Mucosa of stomach (tissue), 1 donor: Measurements from ENCODE around the gene IL32.
"Not testable (repeated sequence)": the region's sequence is repeated elsewhere in the genome, so short reads cannot be mapped to it uniquely, and the experiment has no call there.

Experiments used
- H3K27me3 ChIP-seq: one replicate; pipeline ENCODE4 v1.7.0; 2013; ENCODE audit warnings: mild to moderate bottlenecking, low read length; ENCODE audit not compliant: control insufficient read depth, insufficient read depth
- H3K36me3 ChIP-seq: one replicate; pipeline ENCODE4 v1.7.0; 2013; ENCODE audit warnings: low read length; ENCODE audit not compliant: control insufficient read depth, insufficient read depth
- H3K4me1 ChIP-seq: one replicate; pipeline ENCODE4 v1.7.0; 2013; ENCODE audit warnings: mild to moderate bottlenecking, low read length; ENCODE audit not compliant: control insufficient read depth, insufficient read depth
- H3K4me3 ChIP-seq: one replicate; pipeline ENCODE4 v1.7.0; 2013; ENCODE audit warnings: low read length
- H3K9ac ChIP-seq: one replicate; pipeline ENCODE4 v1.7.0; 2013; ENCODE audit warnings: mild to moderate bottlenecking, low read length, moderate library complexity
- H3K9me3 ChIP-seq: one replicate; pipeline ENCODE4 v1.7.0; 2013; ENCODE audit warnings: mild to moderate bottlenecking, low read length, moderate library complexity; ENCODE audit not compliant: control insufficient read depth
- donor health status: Pancreatic carcinoma.

IL32 gene

GRCh38 chr16:3071655-3072054, 6.2 kb downstream of the IL32 start:
- Histone ChIP-seq H3K9ac (no peak overlapping the region), H3K9me3 (no peaks in the 10 kb centered on the region), H3K27me3 (no peaks in the 10 kb centered on the region), H3K36me3 (no peaks in the 10 kb centered on the region), H3K4me1 (peaks cover 17% of the 10 kb centered on the region), H3K4me3 (no peak overlapping the region)

DNA sequence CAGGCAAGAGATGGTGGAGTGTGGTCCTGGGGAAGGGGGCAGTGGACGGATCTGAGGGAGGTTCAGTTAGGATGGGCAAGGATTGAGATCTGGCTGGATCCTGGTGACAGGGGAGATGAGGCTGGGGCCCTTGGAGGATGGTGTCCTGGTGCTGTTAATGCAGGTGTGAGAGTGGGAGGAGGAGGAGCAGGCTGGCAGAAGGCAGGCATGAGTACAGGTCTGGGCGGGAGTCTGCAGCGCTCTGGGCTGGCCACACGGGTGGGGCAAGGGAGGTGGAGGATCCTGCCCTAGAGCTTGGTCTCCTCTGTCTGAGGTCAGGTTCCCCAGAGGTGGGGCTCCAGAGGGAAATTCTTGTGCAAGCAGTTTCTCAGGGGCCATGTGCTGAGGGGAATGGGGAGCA, 6.7 kb downstream of the IL32 start:
- not testable (repeated sequence) for H3K4me3 ChIP-seq, H3K36me3 ChIP-seq, H3K9me3 ChIP-seq, H3K27me3 ChIP-seq, H3K9ac ChIP-seq
- H3K4me1 ChIP-seq = peaks cover 12% of the 10 kb centered on the region

GRCh38 chr16:3072576-3073263, 7.3 kb downstream of the IL32 start:
- not testable (repeated sequence) for H3K27me3 ChIP-seq, H3K4me1 ChIP-seq, H3K9me3 ChIP-seq, H3K9ac ChIP-seq, H3K4me3 ChIP-seq, H3K36me3 ChIP-seq

DNA sequence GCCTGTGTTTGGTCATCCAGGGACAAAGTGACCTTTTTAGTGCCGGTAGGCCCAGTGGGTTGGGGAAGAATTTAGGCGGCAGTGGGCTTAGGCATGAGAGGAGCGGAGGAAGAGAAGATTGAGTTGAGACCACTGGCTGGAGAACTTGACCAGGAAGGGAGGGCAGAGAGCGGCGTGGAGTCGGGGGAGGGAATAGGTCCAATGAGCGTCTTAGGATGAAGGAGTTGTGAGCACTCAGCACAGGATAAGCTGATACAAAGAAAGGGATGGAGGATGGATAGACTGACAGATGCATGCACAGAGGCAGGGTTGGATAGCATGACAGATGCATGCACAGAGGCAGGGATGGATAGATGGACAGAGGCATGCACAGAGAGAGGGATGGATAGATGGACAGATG, 8.0 kb downstream of the IL32 start:
- no peaks in the 10 kb centered on the region for H3K4me1 ChIP-seq

DNA sequence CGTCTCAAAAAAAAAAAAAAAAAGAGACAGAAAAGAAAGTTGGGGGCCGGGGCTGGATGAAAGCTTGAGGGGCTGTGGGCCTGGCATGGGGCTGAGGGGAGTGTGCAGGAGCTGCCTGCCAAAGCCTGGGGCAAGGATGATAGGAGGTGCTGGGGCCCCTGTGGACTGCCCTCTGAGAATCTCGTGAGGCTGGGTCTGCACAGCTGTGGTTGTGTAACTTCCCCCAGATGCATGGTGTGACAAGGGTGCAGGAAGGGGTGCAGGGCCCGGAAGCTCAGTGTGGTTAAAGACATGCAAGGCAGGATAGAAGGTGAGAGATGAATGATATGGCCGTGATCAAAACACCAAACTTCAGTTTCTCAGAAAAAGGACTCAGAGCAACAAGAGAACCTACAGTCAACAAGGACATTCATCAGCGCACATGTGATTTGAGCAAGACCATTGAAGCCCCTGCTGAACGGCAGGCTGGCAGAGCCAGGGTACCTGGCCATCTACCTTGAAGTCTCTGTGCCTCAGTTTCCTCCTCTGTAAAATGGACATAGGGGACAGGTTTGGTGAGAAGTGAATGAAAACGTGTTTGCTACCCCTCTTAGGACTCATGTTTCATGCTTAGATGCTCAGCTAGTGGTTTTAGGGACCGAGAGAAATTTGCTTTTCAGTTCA, 9.6 kb downstream of the IL32 start:
- Histone ChIP-seq H3K9ac (no peak overlapping the region), H3K36me3 (no peaks in the 10 kb centered on the region), H3K27me3 (no peaks in the 10 kb centered on the region), H3K4me1 (no peaks in the 10 kb centered on the region), H3K4me3 (no peak overlapping the region), H3K9me3 (no peaks in the 10 kb centered on the region)

More for the DNA sequence above, 8.0 kb downstream of the IL32 start:
- H3K9me3 ChIP-seq = no peaks in the 10 kb centered on the region
- no peaks in the 10 kb centered on the region for H3K36me3 ChIP-seq
- no peaks in the 10 kb centered on the region for H3K27me3 ChIP-seq
- H3K4me3 ChIP-seq = no peak overlapping the region
- H3K9ac ChIP-seq = no peak overlapping the region

GRCh38 chr16:3075523-3075915, 10.1 kb downstream of the IL32 start:
- Histone ChIP-seq H3K9ac (no peak overlapping the region), H3K27me3 (no peaks in the 10 kb centered on the region), H3K4me1 (no peaks in the 10 kb centered on the region), H3K36me3 (no peaks in the 10 kb centered on the region), H3K4me3 (no peak overlapping the region), H3K9me3 (no peaks in the 10 kb centered on the region)

DNA sequence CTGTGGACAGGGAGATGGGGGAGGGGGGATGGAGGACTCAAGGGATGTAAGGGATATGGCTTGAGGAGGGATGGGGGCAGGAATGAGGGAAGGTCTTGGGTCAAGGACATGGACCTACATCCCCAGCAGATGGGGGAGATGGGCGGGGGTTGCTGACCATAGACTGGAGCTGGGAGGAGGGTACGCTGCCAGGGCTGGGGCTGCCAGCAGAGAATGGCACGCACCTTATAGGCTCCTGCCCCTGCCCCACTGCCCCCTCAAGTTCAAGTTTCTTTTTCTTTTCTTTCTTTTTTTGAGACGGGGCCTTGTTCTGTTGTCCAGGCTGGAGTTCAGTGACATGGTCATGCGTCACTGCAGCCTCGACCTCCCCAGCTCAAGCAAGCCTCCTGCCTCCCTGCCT, 10.5 kb downstream of the IL32 start:
- not testable (repeated sequence) for H3K9me3 ChIP-seq, H3K9ac ChIP-seq, H3K4me1 ChIP-seq, H3K36me3 ChIP-seq, H3K27me3 ChIP-seq, H3K4me3 ChIP-seq

DNA sequence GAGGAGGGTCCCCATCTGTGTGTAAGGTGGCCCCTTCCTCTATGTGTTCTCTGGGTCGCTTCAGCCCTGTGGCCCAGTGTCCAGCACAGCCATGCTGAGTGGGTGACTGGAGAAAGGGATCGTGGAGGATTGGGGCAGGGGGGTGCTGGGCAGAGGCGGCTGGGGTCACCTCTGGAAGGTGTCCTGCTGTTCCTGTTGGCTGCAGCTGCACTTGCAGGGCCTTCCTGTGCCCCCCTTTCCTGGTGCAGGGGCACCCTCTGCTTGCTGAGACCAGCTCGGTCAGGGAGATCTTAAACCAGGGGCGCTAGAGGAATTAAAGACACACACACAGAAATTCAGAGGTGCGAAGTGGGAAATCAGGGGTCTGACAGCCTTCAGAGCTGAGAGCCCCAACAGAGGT, 11.1 kb downstream of the IL32 start:
- H3K36me3 ChIP-seq = no peaks in the 10 kb centered on the region
- H3K4me3 ChIP-seq = no peak overlapping the region
- H3K27me3 ChIP-seq = no peaks in the 10 kb centered on the region
- no peaks in the 10 kb centered on the region for H3K9me3 ChIP-seq
- no peaks in the 10 kb centered on the region for H3K4me1 ChIP-seq
- H3K9ac ChIP-seq = no peak overlapping the region

GRCh38 chr16:3080024-3080423, 14.6 kb downstream of the IL32 start:
- Histone ChIP-seq H3K4me3 (no peak overlapping the region), H3K27me3 (no peaks in the 10 kb centered on the region), H3K9ac (no peak overlapping the region), H3K36me3 (no peaks in the 10 kb centered on the region), H3K4me1 (no peaks in the 10 kb centered on the region), H3K9me3 (no peaks in the 10 kb centered on the region)

DNA sequence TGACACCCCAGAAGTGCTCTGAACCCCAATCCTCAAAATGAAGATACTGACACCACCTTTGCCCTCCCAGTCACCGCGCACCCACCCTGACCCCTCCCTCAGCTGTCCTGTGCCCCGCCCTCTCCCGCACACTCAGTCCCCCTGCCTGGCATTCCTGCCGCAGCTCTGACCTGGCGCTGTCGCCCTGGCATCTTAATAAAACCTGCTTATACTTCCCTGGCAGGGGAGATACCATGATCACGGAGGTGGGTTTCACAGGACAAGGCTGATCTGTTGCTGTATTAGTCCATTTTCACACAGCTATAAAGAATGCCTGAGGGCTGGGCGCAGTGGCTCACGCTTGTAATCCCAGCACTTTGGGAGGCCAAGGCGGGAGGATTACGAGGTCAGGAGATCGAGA, 16.5 kb downstream of the IL32 start:
- H3K36me3 ChIP-seq, H3K27me3 ChIP-seq, H3K4me1 ChIP-seq, H3K9ac ChIP-seq, H3K4me3 ChIP-seq, H3K9me3 ChIP-seq: not testable (repeated sequence)

GRCh38 chr16:3083408-3083807, 18.0 kb downstream of the IL32 start:
- H3K27me3 ChIP-seq, H3K4me3 ChIP-seq, H3K9ac ChIP-seq, H3K4me1 ChIP-seq, H3K36me3 ChIP-seq, H3K9me3 ChIP-seq: not testable (repeated sequence)

DNA sequence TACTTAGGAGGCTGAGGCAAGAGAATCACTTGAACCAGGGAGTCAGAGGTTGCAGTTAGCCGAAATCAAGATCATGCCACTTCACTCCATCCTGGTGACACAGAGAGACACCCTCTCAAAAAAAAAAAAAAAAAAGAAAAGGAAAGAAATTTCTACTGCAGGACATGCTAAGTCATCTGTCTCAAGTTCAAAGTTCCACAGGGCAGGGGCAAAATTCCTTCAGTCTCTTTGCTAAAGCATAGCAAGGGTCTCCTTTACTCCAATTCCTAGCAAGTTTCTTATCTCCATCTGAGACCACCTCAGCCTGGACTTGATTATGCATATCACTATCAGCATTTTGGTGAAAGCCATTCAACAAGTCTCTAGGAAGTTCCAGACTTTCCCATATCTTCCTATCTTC, 19.1 kb downstream of the IL32 start:
- Histone ChIP-seq H3K36me3 (no peaks in the 10 kb centered on the region), H3K9ac (no peak overlapping the region), H3K9me3 (no peaks in the 10 kb centered on the region), H3K4me1 (peaks cover 9% of the 10 kb centered on the region), H3K27me3 (no peaks in the 10 kb centered on the region), H3K4me3 (no peak overlapping the region)
